Superior temporal gyrus (tissue), 1 donor: ENCODE data around the gene UMODL1.
A peak's percentile ranks its signal among the peaks of the same experiment; 100 is the strongest.
"Not testable (repeated sequence)": the region's sequence is repeated elsewhere in the genome, so short reads cannot be mapped to it uniquely, and the experiment has no call there.

Experiments used
- DNase-seq: peaks from one replicate; pipeline ENCODE4 v3.0.0-alpha.2; 2016; ENCODE audit errors: extremely low spot score

The UMODL1 gene

DNA sequence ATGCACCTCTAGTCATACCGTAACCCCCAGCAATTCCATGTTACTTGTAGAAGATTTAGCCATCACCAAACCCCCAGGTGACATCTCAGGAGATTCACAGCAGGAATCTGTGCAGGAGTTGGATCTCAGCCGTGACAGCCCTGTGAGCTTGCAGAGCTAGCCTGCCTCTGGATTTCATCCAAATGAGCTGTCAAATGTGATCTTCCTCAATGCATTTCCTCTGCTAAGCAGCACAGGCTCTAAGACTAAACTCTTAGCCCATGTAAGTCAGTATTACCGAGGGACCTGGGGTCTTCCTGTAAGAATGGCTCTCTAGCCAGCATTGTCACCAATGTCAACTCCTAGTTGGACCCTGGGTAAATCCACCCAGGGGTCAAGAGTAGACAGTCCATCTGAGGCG lies 41.7 kb downstream of the UMODL1 start:
- DNase-seq = peak; percentile 37

DNA sequence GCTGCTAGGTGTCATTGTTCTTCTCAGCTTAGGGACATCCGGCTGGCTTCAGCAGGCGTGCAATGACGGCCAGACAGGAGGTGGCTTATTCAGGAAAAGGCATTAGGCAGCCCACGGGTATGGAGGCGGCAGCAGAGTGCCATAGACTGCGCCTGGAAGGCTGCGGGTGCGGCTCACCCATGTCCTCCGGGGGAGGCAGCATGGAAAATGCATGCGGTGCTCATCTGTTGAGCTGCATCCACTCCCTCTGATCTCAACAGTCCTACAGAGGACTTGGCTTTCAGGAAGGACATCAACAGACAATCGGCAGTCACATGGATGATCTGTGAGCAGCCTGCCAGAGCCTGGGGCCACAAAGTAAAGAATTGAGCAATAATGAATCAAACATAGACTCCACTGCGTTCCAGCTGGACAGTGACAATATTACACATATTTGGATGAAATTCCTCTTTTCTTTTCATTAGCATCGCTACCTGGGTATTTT lies 42.9 kb downstream of the UMODL1 start:
- DNase-seq = no peak

DNA sequence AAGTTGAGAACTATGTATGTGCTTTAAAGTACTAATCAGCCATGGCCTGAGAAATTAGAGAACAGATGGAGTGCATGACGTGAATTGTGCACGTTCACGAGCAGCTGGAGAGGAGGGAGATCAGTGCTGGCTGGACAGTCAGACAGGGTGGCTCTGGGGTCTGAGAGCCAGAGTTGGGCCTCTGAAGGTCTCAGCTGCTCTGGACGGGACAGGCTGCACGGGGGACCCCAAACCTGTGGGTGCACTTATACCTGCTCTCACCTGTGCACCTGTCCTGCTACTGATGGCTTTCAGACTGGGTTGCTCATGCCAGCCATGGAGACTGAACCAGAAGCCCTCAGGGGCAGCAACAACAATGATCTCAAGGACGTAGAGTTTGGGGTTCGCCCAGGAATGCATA lies 43.5 kb downstream of the UMODL1 start:
- no peak for DNase-seq

DNA sequence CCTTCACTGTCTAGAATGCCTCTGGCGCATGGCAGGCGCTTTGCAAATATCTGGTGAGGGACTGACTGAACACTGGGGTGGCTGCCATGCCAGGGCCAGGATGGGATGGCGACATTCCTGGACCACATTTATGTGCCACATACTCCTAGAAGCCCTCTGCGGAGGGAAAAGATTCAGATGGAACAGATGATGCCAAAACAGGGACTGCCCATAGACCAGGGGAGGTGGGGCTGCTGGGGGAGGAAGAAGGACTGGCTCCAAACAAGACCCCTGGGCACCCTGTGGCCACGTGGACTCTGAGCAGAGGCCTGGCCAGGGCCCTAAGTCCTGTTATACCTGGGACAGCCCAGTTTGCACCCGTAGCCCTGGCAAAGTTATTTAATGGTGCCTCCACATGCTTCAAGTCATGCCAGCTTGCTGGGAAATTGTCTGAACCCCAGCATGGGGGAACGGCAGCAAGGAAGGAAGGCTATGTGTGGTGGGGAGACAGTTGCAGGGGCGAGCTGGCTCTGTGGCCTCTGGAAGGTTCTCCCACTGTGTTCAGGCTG lies 44.1 kb downstream of the UMODL1 start:
- no peak for DNase-seq

DNA sequence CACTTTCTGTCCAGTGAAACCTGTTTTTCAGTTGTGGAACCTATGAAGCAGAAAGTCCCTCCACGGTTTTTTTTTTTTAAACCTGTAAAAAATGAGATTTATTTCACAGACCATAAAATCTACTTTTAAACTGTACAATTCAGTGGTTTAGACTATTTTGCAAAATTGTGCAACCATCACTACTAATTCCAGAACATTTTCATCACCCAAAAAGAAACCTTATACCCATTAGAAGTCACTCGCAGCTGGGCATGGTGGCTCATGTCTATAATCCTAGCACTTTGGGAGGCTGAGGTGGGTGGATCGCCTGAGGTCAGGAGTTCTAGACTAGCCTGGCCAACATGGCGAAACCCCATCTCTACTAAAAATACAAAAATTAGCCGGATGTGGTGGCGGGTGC lies 45.4 kb downstream of the UMODL1 start:
- not testable (repeated sequence) for DNase-seq

DNA sequence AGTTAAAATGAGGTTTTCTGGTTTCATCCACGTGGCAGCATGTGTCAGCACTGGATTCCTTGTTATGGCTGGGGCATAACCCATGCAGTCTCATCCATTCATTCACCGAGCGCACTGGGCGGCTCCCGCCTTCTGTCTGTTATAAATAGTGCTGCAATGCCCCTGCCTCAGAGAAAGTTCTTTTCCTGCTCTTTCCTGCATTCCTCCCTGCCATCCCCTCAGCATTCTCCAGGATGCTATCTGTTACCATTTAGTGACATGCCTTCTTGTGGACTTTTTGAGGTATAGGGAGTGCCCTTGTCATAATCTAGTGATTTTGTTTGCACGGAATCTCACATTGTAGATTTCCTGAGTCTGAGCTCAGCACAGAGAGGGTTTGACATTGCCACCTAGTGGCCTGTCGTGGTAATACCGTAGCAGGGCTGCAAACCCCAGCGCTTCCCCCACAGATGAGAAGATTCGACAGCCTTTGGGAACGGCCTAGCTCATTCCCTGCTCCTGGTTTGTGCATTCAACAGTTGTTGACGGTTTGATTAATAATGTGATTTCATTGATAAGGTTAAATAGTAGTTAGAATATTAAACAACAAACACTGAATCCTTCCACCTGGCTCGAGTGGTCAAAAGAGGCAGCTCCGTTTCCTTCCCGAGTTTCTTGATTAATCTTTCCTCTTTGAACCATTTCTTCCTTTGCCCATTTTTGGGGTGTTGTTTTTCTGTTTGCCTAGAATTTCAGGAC lies 46.3 kb downstream of the UMODL1 start:
- DNase-seq = peak; percentile 94

DNA sequence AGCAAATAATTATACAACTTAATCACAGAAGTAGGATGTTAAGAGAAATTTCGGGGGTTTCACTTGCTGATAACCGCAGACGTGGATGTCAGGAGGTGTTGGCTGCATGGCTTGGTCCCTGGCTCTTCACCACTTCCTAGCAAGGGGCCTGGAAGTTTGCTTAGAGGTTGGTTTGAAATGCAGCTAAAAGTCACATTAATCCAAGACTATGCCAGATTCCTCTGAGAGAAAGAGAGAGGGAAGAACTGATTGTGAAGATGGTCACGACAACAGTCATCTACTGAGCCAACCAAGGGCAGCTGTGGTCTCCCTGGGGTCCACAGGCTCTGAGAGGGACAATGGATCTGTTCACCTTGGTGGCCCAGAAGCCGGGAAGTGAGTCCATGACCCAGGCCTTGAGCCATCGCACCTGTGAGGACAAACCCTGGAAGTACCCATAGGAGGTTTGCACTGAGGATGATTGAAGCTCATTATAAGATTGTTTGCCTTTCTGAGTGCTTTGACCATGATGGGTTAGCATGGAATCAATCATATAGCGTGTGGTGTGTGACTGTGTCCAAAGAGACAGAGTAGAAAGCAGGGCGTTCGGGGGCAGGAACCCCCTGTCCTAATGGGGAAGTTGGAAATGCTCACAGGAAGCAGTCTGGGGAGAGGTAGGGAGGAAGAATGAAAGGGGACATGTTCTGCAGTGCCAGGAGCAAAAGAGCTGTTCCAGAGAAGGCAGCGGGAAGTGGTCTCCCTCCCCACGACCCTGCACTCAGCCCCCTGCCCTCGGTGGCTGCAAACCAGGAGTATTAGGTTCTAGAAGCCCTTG lies 47.1 kb downstream of the UMODL1 start:
- no peak for DNase-seq

DNA sequence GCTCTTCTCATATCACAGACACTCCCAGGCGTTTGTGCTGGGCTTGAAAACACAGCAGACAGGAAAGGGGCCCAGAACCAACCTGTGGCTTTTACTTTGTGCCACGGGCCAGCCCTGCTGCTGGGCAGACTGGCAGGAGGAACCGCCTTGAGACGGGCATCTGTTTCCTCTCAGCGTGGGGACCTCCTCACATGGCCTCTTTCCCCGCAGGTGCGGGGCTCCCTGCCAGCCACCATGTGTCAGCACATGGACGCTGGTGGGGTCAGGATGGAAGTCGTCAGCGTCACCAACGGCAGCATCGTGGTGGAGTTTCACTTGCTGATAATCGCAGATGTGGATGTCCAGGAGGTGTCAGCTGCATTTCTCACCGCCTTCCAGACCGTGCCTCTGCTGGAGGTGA lies 47.8 kb downstream of the UMODL1 start:
- DNase-seq = no peak

DNA sequence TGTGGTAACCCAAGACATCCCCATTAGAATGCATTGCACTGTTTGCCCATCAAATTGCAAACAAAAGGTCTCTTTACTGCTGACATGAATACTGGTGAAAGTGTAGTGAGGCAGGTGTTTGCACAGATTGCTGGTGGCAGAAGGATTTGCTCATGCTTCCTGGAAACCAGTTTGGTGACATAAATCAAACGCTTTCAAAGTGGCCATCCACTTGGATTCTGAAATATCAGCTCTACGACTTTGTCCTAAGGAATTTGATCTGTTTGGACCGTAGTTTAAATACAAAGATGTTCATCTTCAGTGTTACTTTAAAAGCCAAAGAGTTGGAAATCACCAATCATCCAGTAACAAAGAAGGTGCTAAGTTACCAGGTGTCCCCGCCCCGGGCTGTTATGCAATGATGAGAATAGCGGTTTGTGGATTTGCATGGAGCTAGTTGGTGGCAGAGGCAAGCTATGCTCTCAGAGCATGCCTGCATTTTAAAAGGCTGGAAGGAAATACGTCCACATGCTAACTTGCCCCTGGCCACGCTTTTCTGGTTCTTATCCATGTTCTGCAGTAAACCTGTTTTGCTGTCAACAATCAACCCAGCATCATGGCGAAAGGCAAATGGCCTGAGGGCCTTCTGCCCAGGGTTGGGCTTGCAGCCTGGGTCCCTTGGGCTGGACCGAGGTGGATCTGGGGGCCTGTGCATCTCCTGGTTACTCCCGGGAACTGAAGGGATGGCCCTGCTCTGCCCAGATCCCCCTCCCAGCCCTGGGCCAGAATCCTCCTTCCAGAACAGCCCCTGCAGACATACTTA lies 49.2 kb downstream of the UMODL1 start:
- no peak for DNase-seq

DNA sequence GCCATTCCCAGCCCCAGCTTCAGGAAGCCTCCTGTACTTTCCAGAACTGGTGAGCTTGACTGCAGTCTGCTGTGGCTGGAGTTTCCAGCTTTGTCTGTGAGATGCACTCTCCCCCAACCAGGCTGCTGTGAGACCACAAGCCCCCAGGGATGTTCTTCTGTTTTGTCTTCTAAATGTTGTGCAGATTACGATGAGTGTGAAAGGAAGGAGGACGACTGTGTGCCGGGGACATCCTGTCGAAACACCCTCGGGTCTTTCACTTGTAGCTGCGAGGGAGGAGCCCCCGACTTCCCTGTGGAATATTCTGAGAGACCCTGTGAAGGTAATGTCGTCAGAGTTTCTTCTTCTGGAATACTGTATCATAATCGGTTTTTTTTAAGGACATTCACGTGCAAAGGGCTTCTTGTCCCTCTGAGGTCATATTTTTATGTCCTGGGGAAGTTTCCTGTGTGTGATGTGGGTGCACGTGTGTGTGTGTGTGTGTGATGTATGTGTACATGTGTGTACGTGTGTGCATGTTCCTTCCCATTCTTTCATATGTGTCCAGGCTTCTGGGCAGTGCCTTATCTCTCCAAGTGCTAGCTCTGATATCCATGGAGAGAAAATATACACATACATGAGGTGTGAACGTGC lies 49.9 kb downstream of the UMODL1 start:
- no peak for DNase-seq

DNA sequence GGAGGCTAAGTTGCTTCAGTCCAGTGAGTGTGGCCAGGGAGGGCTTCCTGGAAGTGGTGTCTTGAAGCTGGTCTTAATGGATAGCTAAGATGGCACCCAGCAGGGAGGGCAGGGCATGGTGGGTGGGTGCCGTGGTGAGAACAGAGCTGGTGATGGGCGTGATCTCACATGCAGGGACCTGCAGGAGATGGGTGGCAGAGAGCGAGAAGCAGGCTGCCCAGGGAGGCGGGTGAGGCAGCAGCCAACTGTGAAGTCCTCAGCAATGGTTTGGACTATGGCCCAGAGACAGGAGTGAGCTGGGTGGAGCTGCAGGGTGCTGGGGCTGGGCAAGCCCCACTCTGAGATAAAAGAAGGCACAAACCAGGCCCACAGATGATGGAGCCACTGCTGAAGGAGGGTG lies 50.7 kb downstream of the UMODL1 start:
- no peak for DNase-seq

DNA sequence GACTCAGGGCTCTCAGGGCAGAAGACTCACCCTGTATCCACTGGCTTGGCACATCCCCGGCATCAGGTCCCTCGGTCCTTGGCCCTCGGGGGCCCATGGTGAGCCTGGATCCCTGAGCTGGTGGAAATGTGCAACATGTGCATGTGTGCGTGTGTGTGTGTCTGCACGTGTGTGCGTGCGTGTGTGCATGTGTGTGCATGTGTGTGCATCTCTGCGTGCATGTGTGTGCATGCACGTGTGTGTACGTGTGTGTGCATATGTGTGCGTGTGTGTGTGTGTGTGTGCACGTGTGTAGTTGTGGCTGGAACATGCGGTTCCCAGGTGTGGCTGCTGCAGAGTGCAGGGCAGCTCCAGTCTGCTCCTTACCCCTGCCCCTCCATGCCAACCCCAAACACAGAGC lies 51.3 kb downstream of the UMODL1 start:
- DNase-seq = no peak

DNA sequence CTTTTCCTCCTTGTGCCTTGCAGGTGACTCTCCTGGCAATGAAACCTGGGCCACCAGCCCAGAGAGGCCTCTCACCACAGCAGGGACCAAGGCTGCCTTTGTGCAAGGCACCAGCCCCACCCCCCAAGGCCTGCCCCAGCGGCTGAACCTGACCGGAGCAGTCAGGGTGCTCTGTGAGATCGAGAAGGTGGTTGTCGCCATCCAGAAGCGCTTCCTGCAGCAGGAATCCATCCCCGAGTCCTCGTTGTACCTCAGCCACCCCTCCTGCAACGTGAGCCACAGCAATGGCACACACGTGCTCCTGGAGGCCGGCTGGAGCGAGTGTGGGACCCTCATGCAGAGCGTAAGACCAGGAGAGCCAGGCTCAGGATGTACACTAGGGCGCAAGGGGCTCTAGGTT lies 51.7 kb downstream of the UMODL1 start:
- DNase-seq = no peak

DNA sequence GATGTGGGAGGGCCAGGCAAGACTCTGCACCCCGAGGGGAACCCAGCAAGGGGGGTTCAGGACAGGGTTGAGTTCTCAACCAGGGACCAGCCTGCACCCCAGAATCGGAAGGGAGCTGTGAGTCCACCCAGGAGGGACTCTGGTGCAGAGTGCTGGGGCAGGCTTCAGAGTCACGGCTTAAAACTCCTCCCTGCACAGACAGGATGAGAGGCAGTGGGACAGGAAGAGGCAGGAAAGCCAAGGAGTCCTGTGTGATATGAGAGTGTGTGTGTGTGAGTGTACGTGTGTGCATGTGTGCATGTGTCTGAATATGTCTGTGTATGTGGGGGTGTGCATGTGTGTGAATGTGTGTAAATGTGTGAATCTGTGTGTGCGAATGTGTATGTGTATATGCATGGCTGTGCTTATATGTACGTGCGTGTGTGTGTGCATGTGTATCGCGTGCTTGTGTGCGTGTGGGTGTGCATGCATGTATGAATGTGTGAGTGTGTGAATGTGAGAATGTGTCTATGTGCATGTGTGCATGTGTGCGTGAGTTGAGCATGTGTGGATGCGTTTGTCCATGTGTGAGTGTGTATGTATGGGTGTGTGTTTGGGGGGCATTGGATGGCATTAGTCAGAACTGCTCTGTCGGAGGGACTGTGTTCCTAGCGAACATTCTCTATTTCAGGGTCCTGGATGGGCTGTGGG lies 52.2 kb downstream of the UMODL1 start:
- DNase-seq = no peak

DNA sequence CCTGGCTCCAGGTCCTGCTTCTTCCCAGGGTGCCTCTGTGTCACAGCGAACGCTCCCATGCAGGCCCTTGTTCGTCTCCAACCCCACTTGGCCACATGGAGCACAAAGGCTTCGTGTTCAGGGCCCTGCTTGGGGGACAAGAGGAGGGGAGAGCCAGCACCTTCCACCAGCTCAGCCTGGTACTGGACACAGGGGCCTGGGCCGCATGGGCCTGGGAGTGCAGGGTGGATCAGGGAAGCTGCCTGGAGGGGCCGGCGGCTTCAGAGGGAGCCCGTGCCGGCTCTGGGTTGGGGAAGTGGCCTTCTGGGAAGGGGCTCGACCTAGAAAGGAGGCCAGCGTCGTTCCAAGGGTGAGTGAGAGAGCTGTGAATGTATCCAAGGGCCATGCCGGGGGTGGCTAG lies 53.0 kb downstream of the UMODL1 start:
- DNase-seq = no peak

DNA sequence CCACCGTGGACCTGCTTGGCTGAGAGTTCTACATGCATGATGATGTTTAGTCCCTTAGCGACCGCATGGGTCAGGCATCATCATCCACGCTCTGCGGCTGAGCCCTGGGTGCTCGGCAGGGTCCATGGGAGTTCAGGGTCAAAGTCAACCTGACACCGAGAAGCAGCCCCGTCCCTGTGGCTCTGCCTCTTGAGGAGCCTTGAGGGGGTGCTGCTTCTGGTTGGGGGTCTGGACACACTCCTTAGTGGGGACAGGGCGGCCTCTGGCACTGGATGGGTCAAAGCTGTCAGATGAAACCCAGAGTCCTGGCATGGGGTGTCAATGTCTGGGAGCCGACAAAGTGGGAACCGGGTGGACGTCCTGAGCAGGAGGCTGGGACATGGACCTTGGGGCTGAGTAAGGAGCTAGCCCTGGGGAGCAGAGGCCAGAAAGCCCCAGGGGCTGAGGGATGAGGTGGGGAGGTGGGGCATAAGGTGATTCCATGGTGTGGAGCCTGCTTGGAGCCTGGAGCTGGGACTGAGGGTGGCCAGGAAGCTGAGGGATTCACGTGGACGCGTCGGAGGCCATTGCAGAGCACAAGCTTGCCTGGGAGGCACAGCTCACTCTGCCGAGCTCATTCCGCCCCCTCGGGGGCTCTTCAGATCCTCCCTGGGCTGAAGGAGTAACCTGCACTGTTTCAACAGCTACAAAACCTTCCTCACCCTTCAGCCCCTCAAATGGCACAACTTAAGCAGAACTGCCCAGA lies 53.9 kb downstream of the UMODL1 start:
- DNase-seq = no peak

DNA sequence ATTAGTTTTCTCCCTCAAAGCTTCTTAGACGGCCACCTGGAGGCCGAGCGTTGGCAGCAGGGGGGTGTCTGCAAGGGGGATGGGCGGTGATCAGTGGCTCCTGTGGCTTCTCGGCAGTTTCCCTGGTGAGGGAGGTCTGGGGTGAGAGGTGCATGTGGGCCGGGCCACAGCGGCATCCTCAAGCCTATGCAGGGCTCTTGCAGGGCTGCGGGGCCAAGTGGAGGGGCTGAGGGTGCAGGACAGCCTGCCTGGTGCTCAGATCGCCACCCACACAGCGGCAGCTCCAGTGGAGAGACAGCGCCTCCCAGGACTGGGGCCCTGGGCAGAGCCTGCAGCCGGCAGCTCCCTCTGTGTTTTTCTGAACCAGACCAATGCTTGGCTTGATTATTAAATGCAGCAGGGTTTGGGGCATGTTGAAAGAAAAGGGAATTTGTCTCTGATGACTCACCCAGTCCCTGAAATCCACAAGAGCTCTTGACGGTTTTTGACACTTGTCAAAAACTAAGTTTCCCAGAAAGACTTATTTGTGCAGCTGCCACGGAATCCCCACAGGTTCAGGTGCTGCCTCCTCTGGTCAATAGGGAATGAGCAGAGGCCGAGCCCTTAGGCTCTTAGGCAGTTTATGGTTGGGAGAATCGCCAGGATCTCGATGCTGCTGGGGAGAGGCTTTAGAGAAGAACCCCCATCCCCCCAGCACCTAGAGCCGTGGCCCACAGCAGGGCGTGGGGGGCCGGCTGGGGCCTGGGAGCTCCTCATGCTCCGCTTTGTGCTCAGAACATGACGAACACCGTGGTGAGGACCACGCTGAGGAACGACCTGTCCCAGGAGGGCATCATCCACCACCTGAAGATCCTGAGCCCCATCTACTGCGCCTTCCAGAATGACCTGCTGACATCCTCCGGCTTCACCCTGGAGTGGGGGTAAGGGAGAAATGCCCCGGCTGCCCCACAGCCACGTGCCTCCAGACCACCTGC lies 54.7 kb downstream of the UMODL1 start:
- no peak for DNase-seq

DNA sequence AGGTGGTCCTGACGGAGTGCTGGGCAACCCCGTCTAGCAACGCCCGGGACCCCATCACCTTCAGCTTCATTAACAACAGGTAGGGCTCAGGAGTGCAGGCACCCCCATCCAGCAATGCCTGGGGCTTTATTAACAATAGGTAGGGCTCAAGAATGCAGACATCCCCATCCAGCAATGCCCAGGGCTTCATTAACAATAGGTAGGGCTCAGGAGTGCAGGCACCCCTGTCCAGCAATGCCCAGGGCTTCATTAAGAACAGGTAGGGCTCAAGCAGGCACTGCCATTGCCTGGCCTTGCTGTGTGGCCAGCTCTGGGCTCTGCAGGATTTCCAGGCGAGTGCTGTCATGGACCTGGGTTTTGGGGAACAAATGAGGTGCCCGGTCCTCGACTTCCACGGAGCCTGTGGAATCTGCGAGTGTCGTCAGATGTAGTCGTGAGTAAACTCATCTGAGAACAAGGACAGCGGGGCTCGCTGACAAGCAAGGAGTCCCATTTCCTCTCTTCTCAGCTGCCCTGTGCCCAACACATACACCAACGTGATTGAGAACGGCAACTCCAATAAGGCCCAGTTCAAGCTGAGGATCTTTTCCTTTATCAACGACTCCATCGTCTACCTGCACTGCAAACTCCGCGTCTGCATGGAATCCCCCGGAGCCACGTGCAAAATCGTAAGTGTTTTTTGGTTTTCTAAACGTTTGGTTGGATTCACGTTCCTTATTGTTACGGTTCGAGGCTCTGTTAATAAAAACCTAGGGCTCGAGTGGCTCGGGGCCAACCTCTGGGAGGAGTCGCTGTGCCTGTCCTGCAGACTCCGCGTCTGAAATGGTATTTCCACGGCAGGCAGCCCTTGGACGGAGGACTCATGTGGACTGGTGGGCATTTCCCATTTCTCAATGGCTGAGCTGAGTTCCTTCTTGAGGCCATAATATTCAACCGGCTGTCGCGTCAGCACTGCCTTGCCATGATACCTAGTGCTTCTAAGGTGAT lies 56.3 kb downstream of the UMODL1 start:
- DNase-seq = no peak
